ENCODE data around the gene LPIN1. TPM values are rescaled to one million over a fixed set of nuclear protein-coding genes. Genes with fewer than 3 reads are reported as not detected.

LPIN1 gene
- total and polyA plus RNA-seq, 12 donors: 18.9 to 61.0 (median 34.4) TPM

DNA sequence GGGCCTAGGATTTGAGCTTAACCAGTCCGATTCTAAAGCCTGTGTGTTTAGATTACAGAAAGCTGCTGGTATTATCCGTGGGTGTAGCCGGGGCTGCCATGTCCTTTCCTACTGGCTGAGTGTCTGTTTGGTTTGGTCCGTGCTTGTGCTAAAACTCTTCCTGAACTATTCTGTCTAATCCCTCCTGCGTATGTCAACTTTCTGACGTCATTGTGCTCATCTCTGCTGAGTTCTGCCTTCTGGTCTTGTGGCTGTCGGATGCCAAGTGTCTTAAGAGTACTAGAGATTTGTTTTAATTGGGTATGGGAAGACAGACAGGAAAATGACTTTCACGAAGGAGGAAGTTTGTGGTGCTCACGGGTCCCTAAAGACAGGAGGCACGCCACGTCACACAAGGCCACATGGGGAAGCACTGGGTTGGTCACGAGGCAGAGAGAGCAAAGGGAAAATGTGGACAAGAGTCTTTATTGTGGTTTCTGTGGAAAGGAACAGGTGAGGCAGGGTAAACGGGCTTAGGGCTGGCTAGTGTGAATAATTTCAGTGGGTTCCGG is 44.6 kb upstream of the LPIN1 start:
- Histone ChIP-seq H3K27ac (peak overlapping the region in 1 of 10 donors; percentile 74), H3K9me3 (no peaks in the 10 kb centered on the region), H3K27me3 (no peaks in the 10 kb centered on the region), H3K4me3 (no peak overlapping the region), H3K4me1 (peaks cover 0 to 32% (median 16%) of the 10 kb centered on the region in 9 donors), H3K36me3 (no peaks in the 10 kb centered on the region)
- DNase-seq: peak in 1 of 2 donors; percentile 45
- WGBS, 2 donors: 70 to 71% methylated on average over 14 of the region's 14 CpGs
- intact Hi-C loops (cut with DNase I): no loop called here
- TF ChIP-seq, protein P1, sequence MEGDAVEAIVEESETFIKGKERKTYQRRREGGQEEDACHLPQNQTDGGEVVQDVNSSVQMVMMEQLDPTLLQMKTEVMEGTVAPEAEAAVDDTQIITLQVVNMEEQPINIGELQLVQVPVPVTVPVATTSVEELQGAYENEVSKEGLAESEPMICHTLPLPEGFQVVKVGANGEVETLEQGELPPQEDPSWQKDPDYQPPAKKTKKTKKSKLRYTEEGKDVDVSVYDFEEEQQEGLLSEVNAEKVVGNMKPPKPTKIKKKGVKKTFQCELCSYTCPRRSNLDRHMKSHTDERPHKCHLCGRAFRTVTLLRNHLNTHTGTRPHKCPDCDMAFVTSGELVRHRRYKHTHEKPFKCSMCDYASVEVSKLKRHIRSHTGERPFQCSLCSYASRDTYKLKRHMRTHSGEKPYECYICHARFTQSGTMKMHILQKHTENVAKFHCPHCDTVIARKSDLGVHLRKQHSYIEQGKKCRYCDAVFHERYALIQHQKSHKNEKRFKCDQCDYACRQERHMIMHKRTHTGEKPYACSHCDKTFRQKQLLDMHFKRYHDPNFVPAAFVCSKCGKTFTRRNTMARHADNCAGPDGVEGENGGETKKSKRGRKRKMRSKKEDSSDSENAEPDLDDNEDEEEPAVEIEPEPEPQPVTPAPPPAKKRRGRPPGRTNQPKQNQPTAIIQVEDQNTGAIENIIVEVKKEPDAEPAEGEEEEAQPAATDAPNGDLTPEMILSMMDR (IDR thresholded peaks at IDR 0.05): no peak
- peak in 3 of 8 donors; percentile 11 to 27 (median 21) for ATAC-seq

DNA sequence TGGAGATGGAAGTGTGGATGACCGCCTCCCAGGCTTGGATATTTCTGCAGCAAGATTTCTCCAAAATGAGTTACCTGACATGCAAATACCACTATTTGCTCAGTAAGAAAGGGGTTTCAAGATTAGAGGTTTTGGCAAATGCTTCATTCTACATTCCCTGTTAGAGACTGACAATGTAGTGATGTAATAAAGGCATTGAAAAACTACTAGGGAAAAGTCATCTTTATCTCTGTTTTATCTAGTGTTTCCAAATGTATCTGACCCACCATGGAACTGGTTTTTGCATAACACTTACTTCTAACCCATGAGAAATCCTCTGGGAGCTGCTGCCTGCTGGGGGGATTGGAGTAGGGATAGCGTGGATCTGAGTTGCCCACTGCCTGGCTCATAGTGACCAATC is 43.5 kb upstream of the LPIN1 start:
- intact Hi-C loops (cut with DNase I): no loop called here
- Histone ChIP-seq H3K4me3 (no peak overlapping the region), H3K9me3 (no peaks in the 10 kb centered on the region), H3K27me3 (no peaks in the 10 kb centered on the region), H3K36me3 (no peaks in the 10 kb centered on the region), H3K27ac (no peak overlapping the region), H3K4me1 (peaks cover 0 to 21% (median 9%) of the 10 kb centered on the region in 9 donors)
- WGBS, 2 donors: 89 to 91% methylated on average over 2 of the region's 2 CpGs
- DNase-seq: no peak
- TF ChIP-seq, protein P1 (IDR thresholded peaks at IDR 0.05): no peak
- ATAC-seq: no peak

DNA sequence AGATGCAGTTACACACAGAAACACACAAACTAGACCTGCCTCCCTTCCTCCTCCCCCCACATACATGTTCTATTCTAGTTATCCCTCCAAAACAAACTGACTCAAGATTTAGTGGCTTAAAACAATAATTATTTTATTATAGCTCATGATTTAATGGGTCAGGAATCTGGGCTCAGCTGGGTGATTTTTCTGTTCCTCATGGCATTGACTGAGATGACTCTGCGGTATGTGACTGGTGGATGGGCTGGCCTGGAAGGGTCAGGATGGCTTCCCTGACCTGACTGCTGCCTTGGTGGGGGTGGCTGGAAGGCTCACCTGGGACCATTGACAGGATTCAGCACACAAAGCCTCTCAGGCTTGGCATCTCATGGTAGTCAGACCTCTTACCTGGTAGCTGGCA is 42.7 kb upstream of the LPIN1 start:
- intact Hi-C loops (cut with DNase I): no loop called here
- Histone ChIP-seq H3K36me3 (no peaks in the 10 kb centered on the region), H3K4me1 (peaks cover 0 to 13% (median 2%) of the 10 kb centered on the region in 9 donors), H3K4me3 (no peak overlapping the region), H3K27me3 (no peaks in the 10 kb centered on the region), H3K9me3 (no peaks in the 10 kb centered on the region), H3K27ac (no peak overlapping the region)
- DNase-seq (no peak), ATAC-seq (no peak)
- TF ChIP-seq, protein P1 (IDR thresholded peaks at IDR 0.05): no peak
- 74 to 80% methylated on average over 1 of the region's 1 CpG for WGBS, 2 donors

DNA sequence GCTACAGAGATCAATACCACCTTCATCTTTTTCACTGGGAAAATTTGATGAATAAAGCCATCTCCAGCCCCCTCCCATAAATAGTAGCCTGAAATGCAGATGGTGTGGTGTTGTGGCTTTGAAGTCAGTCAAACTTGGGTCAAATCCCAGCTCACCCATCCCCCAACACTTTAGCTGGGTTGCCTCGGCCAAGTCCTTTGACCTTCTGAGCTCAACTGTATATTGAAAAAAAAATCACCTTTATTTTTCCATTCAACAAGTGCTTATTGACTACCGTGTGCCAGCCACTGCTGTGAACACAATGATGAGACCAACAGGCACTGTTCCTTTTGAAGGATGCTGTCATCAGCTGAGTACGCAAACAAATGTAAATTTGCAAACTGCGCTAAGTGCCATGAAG is 41.4 kb upstream of the LPIN1 start:
- peaks cover 0 to 11% (median 0%) of the 10 kb centered on the region in 9 donors for H3K4me1 ChIP-seq
- intact Hi-C loops (cut with DNase I): no loop called here
- no peaks in the 10 kb centered on the region for H3K27me3 ChIP-seq
- no peak for DNase-seq
- TF ChIP-seq, protein P1 (IDR thresholded peaks at IDR 0.05): no peak
- H3K36me3 ChIP-seq: no peaks in the 10 kb centered on the region
- H3K9me3 ChIP-seq: no peaks in the 10 kb centered on the region
- H3K4me3 ChIP-seq: no peak overlapping the region
- WGBS, 2 donors: 86 to 88% methylated on average over 4 of the region's 4 CpGs
- no peak for ATAC-seq
- no peak overlapping the region for H3K27ac ChIP-seq

Data from heart right ventricle (tissue), 16 donors.